SHP77 treated with DMSO at 0.1 percent for 48 hours (cell line): ENCODE measurements around the gene GJB6.

Experiments
- DNase-seq: peaks from one replicate; lab custom pipeline; 2025; lab: John Stamatoyannopoulos, UW

Gene GJB6

DNA sequence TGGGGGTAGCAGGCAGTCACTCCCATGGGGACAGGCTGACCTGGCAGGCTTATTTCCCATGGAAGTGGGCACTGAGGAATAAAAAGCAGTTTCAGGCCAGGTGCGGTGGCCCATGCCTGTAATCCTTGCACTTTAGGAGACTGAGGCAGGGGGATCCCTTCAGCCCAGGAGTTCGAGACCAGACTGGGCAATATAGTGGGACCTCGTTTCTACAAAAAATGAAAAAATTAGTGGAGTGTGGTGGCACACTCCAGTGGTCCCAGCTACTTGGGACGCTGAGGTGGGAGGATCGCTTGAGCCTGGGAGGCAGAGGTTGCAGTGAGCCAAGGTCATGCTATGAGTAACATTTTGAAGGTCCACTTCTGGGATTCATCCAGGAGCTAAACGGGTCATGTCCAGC, 45.3 kb downstream of the GJB6 start:
- no peak for DNase-seq

DNA sequence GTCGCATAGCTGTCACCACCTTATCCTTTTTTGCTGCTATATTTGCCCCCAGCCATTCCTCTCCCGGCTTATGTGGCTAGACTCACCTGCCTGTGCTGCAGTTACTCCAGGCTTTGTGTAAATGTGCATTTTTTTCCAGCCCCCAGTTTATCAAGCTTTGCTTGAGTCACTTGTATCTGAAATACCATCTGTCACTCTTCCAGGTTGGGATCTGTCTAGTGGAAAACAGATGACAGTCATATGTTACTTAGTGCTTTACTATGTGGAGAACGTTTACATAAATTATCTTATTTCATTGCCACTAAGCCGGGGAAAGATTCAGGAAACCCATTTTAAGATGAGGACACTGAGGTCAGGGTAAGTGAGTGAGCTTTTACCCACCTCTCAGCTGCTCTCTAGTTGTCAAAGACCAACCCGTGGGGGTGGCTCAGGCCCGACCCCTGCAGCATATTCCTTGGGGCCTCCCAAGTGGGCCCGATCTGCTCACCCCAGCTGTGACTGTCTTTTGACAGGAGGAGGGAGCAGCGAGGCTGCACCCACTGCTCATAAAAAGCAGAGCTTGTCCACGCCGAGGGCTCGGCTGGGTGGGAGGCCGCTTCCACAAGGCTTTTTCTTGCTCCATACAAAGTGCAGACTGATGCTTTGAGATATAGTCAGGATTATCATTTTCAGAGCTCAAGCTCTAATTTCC, 46.6 kb downstream of the GJB6 start:
- no peak for DNase-seq

DNA sequence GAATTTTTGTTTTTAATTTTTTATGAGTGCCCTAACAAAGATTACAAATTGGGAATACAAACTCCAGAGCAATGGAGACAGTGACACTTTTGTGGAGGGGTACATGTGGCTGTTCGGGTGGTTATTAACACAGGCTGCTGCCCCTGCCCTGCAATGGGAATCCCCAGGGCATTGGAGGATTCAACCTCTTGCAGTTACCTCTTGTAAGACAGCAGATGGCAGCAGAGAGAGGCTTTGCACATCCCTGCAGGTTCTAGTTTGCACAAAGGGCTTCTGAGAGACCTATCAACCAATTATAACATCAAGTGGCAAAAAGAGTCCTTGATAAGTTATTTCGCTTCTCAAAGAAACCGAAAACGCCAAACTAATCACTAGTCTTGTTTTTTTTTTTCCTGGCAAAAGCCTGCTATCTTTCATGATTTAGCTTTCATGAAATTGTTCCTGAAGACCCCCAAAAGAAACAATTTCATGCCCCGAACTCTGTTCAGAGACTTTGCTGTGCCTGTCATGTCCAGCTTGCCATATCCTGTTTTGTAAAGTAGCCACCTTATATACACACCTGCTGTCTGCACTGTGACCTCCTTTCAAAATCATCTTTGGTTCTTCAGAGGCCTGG, 49.8 kb downstream of the GJB6 start:
- peak; percentile 55 for DNase-seq

DNA sequence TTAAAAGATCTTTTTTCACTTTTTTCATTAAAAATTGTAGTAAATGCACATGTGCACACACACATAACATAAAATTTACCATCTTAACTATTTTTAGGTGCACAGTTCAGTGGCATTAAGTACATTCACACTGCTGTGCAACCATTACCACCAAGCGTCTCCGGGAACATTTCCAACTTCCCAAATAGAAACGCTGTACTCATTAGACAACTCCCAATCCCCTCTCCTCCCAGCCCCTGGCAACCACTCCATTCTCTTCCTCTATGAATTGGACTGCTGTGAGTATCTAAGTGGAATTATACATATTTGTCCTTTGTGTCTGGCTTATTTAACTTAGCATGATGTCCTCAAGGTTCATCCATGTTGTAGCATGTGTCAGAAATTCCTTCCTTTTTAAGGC, 50.9 kb downstream of the GJB6 start:
- no peak for DNase-seq

DNA sequence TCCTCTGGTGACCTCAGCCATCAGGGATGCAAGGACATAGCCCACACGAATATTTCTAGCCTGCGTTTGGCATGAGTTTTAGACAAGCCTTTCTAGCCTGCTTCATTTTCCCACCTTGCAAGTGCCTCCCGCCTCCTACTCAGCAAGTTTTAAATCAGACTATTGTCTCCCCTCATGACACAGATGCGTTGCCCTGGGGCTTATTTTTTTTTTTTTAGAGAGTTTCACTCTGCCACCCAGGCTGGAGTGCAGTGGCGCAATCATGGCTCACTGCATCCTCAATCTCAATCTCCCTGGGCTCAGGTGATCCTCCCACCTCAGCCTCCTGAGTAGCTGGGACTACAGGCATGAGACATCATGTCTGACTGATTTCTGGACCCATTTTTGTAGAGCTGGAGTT, 54.0 kb downstream of the GJB6 start:
- no peak for DNase-seq

DNA sequence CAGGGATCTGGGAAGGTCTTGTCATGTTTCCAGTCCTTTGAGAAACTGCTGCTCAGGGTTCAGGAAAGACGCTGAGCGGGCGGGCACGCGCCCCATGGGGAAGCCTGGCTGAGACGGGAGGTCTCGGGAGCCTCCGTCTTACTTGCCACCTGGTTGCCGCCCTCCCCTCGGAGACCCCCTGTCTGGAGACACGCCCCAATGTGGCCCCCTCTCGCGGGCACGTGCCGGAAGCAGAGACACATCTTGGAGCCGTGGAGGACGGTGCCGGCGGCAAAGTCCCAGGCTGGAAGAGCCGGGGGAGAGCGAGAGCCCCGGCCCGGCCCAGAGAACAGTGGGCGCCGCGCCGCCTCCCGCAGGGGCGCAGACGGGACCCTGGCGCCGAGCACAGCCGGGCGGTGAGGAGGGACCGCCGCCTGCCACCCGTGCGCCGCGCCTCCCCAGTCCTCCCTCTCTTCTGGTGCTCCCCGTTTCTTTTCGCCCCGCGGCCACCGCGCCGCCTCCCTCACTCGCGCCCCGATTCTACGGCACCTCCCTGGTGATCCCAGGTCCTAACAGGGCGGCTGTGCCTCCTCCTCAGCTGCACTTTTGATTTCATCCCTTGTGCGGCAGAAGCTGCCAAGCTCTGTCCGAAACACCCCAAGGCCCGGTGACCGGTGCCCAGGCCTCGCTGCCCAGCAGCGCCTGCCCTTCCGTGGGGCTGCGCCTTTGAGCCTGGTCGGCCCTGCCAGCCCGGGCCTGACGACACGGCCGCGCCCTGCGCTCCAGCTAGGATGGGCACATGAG, 54.9 kb downstream of the GJB6 start:
- no peak for DNase-seq

DNA sequence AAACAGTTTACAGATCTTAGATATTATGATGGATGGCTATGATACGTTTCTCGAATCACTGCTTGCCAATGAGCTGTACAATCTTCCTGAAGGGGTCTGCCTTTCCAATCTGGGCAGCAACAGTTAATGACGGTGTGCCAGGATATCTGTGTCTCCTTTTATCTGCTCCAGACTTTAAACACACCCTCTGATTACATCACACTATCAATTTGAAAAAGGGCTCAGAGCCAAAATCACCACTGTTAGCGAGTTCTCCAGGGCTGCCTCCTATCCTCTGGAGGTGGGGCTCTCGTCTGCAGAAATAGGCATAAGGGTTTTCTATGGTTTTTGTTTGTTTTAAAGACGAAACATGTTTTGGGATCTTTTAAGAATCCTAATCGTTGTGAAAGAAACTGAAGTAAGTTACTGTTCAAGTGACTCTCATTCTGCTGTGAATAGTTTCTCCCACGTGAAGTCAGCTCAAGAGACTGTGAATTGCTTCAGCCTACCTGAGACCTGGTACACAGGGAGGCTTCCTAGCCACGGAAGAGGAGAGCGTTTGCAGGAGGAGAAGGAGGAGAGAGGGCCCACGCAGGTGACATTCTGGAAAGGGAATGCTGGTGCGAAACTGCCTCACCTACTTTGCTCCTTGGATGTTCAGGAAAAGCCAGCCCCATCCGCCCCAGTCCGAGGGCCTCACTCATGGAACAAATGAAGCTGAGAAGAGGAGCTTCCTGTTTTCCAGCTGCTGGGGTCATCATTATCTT, 56.0 kb downstream of the GJB6 start:
- DNase-seq: no peak

DNA sequence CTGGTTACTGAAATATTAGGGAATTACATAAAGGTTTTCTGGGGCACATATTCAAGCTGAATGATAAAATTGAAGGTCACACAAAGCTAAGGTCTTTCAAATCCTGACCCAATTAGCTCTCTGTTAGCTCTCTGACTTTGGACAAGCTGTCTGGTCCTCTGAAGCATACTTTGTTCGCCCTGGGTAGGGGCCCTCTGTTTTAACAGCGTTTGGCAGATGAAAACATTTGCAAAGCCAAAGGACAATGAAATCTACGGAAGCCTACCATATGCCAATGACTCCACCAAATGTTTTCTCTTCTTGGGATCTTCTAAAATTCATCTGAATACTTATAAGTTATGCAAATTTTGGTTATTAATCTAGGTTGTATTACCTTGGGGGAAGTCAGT, 56.7 kb downstream of the GJB6 start:
- no peak for DNase-seq

DNA sequence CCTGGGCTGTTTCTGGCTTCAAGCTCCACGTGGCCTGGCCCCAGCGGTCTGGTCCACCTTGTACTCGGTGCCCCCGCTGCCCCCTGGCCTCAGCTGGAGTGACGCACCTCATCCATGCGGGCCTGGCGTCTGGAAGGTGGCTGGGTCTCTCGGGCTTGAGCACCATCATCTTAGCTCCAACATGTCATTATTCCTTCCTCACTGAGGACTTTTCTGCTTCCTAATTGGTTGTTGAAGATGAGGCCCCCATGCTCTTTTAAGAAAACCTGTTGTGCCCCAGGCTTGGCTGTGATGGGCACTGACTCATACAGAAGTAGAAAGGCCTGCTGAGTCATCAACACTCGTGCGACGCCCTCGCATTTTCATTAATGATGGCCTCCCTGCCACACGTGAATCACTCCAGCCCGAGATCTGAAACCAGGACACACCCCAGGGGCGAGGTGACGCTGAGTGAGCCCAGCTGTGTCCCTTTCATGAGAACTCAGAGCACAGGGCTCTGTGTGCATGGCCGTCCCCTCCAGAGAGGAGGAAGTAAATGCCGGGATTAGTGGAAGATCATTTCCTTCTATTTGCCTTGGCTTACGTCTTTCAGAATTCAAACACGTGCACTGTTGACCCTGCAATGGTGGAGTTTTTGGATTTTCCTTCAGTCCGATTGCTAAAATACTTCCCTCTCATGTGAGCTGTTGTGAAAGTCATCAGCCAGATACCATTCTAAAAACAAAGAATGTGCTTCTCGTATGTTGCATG, 57.3 kb downstream of the GJB6 start:
- DNase-seq: peak; percentile 35

DNA sequence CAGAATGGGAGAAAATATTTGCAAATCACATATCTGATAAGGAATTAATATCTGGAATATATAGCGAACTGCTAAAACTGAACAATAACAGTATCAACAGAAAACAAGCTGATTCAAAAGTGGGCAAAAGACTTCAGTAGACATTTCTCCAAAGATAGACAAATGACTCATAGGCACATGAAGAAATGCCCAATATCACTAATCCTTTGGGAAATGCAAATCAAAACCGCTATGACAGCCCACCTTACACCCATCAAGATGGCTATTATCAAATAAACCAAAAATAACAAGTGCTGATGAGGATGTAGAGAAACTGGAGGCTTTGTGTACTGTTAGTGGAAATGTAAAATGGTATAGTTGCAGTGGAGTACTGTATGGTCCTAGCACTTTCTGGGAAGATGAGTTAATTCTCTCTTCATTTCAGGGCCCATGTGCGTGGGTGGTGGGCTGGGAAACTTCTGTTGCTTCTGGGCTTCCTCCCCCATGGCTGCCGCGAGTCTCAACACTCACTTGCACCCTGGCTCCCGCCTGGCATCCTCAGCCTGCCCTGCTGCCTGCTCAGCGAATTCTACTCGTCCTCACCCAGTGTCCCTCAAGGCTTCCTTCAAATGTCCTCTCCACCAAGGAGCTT, 58.9 kb downstream of the GJB6 start:
- no peak for DNase-seq
